HG02884 (cell line): Measurements from ENCODE around the gene WDR31.

Source experiments
- ATAC-seq: cut with Tn5 transposase; IDR thresholded peaks from one replicate; pipeline ENCODE4 v1.9.1; 2021; ENCODE audit warnings: mild to moderate bottlenecking, moderate library complexity; ENCODE audit not compliant: unreplicated experiment

WDR31 gene

DNA sequence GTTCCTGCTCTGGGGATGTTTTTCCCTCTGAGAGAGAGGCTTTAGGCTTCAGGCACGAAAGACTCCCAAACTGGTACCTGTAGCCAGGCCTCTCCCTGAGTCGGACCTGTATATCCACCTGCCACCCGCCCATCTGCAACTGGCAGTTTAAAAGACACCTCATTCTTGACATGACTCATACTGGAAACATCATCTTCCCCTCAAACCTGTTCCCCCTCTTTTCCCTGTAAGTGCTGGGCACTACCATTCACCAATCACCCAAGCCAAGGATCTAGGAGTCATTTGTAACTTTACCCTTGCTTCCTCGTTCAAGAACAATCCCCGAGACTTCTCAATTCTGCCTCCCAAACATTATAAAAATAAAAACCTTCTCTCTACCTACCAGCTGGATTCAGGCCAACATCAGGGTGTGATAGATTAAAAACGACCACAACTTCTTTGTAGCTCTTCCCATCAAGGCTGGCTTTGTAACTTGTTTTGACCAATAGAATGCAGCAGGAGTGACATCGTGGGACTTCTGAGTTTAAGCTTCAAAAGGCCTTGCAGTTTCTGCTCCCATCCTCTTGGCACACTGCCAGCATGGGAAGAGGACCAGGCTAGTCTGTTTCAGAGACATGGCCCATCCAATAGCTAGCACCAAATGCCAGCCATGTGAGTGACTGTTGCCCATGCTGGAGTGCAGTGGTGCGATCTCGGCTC lies 1.8 kb upstream of the WDR31 start:
- ATAC-seq, result no peak

- no peak for ATAC-seq
Measured at GRCh38 chr9:113337714-113338113, 2.4 kb downstream of the WDR31 start.

- ATAC-seq, result no peak
Measured at GRCh38 chr9:113331780-113332179, 8.3 kb downstream of the WDR31 start.

GRCh38 chr9:113328045-113328782 lies 11.9 kb downstream of the WDR31 start:
- ATAC-seq, result no peak

- no peak for ATAC-seq
Measured at GRCh38 chr9:113326230-113326629, 13.8 kb downstream of the WDR31 start.

DNA sequence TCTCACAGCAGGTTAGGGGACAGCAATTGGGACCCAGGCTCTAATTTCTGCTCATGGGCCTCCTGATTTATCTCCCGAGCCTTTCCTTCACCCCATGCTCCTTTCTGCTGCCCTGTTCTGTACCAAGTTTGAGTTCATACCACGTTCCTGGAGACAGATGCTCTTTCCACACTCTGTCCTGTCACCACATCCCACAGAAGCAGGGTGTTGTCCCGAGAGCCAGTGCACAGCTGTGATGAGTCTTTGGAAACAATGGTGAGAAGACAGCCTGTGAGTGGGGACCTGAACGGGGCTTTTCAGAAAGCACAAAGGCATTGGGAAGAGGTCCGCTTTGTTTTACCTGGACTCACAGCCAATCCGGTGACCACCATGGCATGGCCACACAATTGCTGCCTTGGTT lies 17.4 kb downstream of the WDR31 start:
- no peak for ATAC-seq

DNA sequence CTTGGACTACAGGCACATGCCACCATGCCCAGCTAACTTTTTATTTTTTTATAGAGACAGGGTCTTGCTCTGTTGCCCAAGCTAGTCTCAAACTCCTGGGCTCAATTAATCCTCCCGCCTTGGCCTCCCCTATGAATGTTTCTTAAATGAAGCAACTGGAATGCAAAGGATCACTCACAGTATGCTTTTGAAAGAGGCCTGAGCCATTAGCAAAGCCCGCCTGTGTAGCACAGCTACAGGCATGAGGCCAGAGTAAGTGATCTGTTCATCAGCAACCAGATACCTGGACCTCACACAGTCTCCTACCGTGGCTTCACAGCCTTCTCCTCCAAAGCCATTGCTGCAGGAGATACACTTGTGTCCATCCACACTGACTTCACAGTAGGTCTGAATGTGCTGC lies 20.0 kb downstream of the WDR31 start:
- no peak for ATAC-seq

GRCh38 chr9:113319054-113319453 lies 21.0 kb downstream of the WDR31 start:
- ATAC-seq, result no peak

GRCh38 chr9:113317777-113318176 lies 22.3 kb downstream of the WDR31 start:
- no peak for ATAC-seq

DNA sequence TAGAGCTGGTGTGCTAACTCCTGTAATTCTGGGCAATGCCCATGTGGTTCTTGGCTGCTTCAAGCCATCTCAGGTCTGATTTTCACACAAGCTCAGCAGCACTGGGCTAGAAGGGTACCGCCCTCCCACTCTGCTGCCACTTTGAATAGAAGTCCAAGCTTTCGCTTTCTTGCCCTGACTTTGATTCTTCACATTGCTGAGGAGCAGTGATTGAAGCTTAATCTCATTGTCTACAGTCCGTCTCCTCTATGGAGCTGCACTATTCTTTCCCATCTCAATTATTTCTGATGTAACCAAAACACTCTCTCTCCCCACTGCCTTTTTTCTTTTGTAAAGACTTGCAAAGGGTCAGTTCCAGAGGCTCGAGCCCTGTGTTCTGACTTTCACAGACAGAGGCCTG lies 24.0 kb downstream of the WDR31 start:
- ATAC-seq, result no peak

DNA sequence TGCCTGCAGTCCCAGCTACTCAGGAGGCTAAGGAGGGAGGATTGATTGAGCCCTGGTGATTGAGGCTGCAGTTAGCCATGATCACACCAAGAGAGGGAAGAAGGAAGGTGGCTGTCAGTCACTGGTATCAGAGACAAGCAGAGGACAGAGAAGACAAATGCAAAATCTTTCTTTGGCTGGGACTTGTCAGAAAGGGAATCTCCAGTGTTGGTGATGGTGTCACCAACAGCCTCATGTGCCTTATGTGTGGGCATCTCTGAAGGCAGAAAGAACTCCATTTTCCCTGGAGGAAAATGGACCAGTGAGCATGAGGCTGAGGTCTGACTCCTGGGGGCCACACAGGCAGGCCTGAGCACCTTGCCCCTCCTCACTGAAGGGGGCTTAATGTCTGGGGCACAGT lies 24.8 kb downstream of the WDR31 start:
- ATAC-seq, result no peak

GRCh38 chr9:113313261-113313660 lies 26.8 kb downstream of the WDR31 start:
- ATAC-seq, result no peak

GRCh38 chr9:113311961-113312360 lies 28.1 kb downstream of the WDR31 start:
- no peak for ATAC-seq

- ATAC-seq, result no peak
Measured at GRCh38 chr9:113310538-113310937, 29.5 kb downstream of the WDR31 start.

- ATAC-seq, result no peak
Measured at GRCh38 chr9:113309204-113309813, 30.8 kb downstream of the WDR31 start.

DNA sequence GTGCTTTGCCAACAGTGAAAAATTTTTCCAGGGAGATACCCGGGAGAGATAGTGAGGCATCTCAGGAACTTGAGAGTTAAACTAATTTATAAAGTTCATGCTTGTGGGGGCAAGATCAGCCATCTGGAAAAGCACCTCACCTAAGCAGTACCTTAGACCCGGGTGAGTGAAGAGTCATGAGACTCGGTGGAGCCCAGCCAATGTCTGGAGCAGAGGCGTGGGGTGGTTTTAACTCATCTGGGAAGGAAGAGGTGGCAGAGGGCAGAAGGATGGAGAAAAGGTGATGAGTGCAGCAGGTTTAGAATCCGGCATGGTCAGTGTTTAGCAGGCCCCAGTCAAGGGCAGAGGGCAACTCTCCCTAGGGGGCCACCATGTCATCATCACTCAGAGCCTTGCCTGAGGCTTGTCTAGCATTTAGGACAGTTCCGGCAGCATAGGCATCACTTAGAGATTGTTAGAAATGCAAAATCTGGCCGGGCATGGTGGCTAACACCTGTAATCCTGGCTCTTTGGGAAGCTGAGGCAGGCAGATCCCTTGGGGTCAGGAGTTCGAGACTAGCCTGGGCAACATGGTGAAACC lies 32.6 kb downstream of the WDR31 start:
- ATAC-seq, result no peak

DNA sequence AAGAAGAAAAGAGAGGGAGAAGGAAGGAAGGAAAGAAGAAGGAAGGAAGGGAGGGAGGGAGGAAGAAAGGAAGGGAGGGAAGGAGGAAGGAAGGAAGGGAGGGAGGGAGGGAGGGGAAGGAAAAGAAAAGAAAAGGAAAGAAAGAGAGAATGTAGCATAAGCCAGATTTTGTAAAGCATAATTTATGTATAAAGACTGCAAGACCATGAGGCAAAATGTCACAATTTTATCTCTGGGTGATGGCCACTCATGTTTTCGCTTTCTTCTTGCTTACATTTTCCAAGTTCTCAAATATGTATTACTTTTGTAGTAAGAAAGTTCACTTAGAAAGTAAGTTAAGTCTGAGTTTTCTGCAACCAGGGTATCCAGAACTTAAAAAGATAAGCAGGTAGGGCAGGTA lies 33.5 kb downstream of the WDR31 start:
- no peak for ATAC-seq

DNA sequence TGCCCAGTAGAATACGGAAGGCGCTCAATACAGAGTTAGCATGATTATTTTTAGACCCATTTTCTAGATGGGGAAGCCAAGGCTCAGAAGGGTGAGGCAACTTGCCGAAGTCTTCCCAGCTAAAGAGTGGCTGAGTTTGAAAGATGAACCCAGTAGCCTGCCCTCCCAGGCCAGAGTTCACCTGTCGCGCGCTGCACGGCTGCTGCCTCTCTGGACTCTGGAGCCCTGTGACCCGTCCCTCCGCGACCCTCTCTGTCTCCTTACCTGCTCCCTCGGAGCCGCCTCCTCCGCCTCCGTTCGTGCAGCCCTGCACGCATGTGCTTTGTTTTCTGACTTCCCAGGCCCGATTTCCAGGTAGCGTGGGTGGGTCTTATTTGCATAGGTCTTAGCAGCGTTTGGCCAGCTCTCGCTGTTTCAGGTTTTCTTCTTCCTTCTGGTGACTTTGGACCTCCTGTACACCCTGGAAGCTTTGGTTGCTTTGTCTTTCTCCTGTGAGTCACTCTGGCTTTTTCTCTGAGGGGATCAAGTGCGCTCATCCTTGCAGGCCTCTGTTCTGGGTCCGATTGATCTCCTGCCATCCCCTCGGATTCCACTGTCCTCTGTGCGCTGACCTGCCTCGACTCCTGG lies 37.2 kb downstream of the WDR31 start, which contains the start of gene RNF183:
TSS of gene RNF183 (minus strand) at position 585 of the 627 bp plus-strand sequence. CDS start 5,192 bp downstream, outside the sequence.
- no peak for ATAC-seq

- ATAC-seq, result no peak
Measured at GRCh38 chr9:113301548-113301947, 38.5 kb downstream of the WDR31 start.

DNA sequence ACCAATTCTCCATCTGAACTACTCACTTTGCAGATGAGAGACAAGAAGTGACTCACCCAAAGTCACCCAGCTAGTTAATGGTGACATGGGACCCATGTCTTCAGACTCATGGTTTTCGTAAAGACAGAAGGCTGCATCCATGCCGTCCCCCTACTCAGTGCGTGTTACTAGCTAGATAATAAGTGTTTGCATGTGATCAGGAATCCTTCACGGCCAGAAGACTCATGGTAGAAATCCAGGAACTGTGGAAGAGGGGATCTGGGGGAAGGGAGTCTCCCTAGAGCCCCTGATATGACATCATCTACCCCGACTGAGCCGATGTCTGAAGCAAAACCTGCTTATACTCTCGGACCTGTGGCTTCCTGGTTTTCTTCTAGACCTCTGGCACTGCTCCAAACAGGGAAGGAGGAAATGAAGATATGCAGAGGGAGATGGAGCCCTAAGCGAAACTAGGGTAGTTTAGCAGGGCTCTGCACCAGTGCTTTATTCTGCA lies 40.2 kb downstream of the WDR31 start:
- no peak for ATAC-seq
